ENCODE data around the gene AVL9.

The AVL9 gene

DNA sequence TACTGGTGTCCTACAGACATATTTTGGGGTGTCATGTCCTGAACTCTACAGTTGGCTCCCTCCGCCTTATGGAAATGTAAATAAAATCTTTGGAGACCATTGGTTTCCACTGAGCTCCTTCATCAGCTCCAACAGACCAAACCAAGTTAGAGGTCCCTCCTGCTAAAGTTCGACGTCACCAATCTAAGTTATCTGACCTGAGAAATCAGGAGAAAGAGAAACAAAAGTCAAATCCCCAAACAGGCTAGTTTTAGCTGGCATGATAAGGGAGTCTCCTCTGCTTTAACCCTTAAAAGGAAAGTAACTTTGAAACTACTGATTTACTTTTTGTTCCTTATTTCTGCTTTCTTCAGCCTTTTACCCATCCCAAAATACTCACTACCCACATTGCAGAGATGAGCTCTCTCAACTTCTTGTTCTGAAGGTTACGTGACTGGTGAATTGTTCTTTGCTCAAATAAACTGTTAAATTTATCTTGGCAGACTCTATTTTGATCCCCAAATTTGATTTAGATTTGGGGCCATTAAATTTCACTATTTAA lies 39.9 kb downstream of the AVL9 start:
- no peak for DNase-seq (ENCODE audit: low read depth)

- DNase-seq (ENCODE audit: low read depth): no peak
Measured at GRCh38 chr7:32536016-32536415, 40.7 kb downstream of the AVL9 start.

- DNase-seq (ENCODE audit: low read depth): no peak
Measured at GRCh38 chr7:32536585-32536984, 41.3 kb downstream of the AVL9 start.

DNA sequence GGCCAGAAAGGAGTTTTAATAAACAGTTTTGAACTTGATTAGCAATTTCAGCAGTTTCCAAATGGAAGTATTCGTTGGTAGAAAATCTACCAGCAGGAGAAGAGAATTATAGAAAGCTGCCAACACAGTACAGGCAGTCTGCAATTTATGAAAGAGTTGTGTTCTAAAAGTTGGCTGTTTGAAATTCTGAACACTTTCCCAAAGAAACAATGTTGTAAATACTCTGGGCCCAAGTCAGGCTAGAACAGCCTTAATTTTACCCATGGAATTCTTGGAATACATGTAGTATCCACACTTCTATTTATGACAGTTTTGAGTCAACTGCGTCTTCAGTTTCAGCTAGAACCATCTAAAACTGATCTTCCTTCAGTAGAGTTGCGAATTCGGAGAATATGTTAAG lies 42.5 kb downstream of the AVL9 start:
- DNase-seq (ENCODE audit: low read depth): no peak

DNA sequence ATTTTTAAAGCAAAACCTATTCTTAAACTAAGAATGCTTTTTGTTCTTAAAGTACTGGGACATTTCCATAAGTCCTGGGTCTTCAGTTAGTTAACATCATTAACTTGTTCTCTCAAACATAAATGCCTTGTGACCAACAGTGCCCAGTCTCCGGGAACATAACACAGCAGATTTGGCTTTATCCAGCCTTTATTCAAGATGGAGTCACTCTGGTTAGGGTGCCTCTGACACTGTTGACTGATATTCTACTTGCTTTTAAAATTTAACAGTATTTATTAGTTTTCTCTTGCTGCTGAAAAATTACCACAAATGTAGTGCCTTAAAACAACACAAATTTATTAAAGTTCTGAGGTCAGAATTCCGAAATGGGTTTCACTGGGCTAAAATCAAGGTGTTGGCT lies 44.1 kb downstream of the AVL9 start:
- DNase-seq (ENCODE audit: low read depth): no peak

DNA sequence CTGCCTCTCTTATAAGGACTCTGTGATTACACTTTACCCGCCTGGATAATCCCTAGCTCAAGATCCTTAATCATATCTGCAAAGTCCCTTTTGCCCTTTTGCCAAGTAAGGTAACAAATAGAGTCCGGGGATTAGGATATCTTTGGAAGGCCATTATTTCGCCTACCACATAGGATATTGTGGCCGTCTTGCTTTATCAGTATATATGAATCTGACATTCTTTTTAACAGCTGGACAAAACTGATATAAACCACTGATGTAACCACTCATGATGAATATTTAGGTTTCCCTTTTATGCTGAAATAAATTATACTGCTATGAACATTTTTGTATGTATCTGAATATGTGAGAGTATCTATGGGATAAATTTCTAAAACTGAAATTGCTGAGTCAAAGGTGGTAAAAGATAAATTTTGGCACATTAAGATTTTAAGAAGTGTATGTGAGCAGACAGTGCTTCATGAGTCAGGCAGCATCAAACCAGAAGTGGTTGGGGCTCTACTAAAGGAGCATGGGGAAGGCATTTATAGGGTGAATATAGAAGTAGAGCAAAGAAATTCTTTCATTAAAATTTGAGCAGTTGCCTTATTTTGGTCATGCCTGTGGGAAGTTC lies 44.7 kb downstream of the AVL9 start:
- DNase-seq (ENCODE audit: low read depth): no peak

DNA sequence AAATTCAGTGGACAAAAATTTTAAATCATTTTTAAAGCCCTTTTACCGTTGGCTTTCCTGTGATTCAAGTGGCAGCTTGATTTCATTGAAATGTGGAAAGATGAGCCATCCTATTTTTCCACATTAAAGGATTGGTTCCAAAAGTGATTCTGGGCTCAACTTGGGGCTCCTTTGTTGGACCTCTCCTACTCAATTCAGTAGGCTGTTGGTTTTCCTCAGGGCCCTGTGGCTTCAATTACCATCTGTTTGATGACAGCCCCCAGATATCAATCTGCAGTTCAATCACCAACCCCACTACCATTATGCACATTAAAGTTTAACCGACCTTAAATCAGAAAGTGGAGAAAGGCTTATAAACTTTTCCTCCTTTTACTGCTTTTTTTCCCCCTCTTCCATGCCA lies 47.3 kb downstream of the AVL9 start:
- DNase-seq (ENCODE audit: low read depth): no peak

- DNase-seq (ENCODE audit: low read depth): no peak
Measured at GRCh38 chr7:32559480-32559879, 64.2 kb downstream of the AVL9 start.

DNA sequence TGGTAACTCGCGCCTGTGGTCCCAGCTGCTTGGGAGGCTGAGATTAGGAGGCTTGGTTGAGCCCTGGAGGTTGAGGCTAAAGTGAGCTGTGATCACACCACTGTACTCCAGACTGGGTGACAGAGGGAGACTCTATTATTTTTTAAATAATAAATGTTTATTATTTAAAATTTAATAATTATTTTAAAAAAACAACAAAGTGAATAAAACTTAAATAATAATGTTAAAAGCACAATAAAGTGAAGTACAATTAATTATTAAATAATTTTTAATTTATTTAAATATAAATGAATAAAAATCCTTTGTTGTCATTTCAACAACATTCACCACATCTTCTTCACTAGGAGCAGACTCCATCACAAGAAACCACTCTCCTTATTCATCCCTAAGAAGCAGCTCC lies 64.8 kb downstream of the AVL9 start:
- DNase-seq (ENCODE audit: low read depth): no peak

DNA sequence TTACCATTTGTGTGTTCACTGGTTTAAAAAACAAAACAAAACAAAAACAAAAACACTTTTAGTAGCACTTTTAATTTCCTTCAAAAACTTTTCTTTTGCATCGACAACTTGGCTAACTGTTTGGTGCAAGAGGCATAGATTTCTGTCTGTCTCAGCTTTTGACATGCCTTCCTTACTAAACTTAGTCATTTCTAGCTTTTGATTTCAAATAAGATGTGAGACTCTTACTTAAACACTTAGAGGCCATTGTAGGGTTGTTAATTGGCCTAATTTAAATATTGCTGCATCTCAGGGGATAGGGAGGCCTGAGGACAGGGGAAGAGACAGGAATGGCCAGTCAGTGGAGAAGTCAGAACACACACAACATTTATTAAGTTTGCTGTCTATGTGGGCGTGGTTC lies 66.3 kb downstream of the AVL9 start:
- no peak for DNase-seq (ENCODE audit: low read depth)

DNA sequence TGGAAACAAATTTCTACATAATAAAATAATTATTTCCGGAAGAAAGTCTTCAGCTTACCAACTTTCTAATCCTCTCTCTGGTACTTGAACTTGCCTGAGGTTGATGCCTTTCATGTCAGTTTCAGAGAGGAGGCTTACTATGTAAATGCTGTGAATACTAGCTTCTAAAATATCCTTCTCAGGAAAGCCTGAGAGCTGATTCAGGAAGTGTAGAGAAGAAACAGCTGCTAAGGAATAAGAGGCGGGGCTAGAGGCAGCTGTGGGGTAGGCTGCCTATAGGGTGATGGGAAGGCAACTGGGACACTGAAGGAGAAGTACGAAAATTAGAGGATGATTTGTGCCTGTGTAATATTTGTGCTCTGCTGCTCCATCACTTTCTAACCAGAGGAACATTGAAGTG lies 69.3 kb downstream of the AVL9 start:
- no peak for DNase-seq (ENCODE audit: low read depth)

GRCh38 chr7:32569388-32570289 lies 74.3 kb downstream of the AVL9 start:
- no peak for DNase-seq (ENCODE audit: low read depth)

GRCh38 chr7:32573110-32573687 lies 77.9 kb downstream of the AVL9 start:
- DNase-seq (ENCODE audit: low read depth): no peak

- DNase-seq (ENCODE audit: low read depth): no peak
Measured at GRCh38 chr7:32574626-32575025, 79.3 kb downstream of the AVL9 start.

GRCh38 chr7:32577421-32577820 lies 82.1 kb downstream of the AVL9 start:
- no peak for DNase-seq (ENCODE audit: low read depth)

DNA sequence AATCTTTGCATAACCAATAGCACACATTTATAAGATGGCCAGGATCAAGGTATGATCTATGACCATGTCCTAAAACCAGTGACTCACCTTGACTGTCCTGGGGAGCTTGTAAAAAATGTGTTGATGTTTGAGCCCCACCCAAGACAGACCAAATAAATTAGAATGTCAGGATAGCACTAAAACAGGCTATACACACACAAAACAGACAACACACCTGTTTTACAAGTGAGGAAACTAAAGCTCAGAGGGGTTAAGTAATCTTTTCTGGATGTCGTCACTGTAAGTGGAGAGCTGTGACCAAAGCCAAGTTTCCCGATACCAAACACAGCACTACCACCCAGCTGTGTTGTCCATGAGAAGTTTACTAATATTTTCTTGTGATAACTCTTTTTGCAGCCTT lies 84.5 kb downstream of the AVL9 start:
- no peak for DNase-seq (ENCODE audit: low read depth)

- no peak for DNase-seq (ENCODE audit: low read depth)
Measured at GRCh38 chr7:32580646-32581045, 85.4 kb downstream of the AVL9 start.

DNA sequence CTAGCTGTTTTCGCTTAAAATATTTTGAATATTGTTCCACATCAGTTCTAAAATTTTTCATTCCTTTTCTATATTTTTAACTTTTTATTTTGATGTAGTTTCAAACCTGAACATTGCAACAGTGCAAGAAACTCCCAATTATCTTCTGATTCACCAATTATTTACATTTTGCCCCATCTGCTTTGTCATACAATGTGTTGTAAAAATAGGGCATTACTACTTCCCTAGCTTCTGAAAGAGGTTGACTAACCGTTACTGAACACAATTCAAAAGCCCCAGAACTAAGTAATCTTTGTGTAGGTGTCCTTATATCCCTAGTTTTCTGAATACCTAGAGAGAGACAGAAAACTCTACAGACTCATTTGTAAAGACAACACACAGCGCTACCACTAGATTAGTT lies 86.7 kb downstream of the AVL9 start:
- no peak for DNase-seq (ENCODE audit: low read depth)

- DNase-seq (ENCODE audit: low read depth): no peak
Measured at GRCh38 chr7:32583791-32584190, 88.5 kb downstream of the AVL9 start.

DNA sequence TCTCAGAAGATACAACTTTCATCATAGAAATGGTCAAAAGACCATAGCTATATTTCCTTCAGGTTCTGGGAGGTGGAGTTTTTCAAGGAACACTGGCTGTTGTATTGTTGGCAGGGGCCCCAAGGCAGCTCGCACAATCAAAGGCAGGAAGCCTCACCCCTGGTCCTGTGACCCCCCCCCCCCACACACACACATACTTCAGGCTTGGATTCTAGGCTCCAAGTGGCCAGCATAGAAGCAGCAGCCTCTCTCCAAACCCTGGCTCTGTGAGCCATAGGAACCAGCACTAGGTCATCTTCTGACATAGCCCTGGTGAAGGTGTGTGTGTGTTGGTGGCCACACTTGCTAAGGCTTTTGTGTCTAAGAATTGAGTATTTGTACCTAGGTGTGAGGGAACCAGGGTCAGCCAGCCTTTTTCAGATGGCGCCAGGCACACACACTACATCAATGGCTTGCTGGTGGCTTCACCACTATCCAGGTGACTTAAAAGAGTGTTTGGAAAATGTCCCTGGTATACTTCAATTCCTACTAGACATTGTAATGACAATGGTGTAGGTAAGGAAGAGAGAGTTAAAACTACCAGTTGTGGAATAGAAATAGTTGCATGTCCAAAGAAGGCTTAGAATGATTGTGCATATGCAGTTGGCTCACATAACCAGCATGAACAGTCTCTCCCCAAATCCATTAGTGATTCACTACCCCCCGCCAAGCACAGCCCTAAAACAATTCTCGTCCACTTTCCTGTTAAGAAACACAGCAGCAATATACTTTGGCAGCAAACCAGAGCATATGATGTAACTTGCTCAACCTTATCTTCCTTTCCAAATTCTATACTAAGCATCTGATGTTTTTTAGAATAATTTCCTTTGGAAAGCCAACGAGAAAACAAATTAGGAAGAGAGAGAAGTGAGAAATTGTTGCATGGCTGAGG lies 91.3 kb downstream of the AVL9 start:
- no peak for DNase-seq (ENCODE audit: low read depth)

DNA sequence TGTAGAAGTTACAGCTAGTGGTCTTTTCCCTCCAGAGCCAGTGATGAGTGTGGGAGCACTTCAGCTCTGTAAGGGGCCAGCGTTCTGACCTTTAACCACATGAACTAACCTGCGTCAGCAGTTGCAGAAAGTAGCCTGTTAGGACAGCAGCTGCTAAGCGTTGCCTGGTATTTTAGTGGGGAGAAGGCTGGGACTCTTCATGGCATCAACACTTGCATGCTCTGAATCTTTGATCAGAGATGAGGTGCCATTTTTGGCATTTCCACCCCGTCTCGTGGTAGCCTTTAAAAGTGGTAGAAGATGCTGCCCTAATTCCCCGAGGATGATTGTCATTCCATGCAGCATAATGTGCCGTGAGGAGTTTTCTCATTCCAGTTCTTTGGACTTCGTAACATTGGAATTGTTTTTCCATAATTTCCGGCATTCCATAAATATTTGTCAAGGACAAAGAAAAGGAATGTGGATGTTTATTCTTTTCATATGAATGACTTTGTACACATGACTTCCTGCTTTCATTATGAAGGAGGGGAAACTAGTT lies 92.2 kb downstream of the AVL9 start:
- DNase-seq (ENCODE audit: low read depth): no peak

DNA sequence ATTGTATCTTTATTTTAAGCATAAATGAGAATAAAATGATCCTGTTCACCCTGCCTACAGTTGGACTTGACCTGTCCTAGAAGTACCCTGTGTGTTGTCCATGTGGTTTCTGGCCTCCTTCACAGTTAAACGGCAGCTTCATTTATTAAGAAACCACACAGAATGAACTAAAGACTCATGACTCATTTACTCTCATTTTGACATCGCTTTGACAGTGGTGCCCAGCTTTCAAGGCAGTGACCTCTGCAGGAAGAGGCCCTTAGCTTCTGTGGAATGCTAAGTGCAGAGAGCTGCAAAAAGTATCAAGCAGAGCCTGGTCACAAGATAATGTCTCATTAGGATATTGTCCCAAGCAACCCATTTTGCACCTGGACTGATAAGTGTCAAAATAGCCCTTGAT lies 93.4 kb downstream of the AVL9 start:
- DNase-seq (ENCODE audit: low read depth): no peak

Data from activated T-cell treated with anti-CD3 and anti-CD28 coated beads for 1 hour (primary cell).